Ovary (tissue), 9 donors: ENCODE results near the gene OSBPL5. TPM values are rescaled to one million over a fixed set of nuclear protein-coding genes. Genes with fewer than 3 reads are reported as not detected.

Source experiments
- DNase-seq, 5 donors: peaks; one replicate each; pipeline ENCODE4 v3.0.0-alpha.2; 2019 to 2020
- H3K27ac ChIP-seq, 2 donors: fragments of 200-600 bp; one replicate each; pipeline versions ENCODE4 v1.5.1 to v1.8.0; 2019 to 2022
- H3K27me3 ChIP-seq: fragments of 200-600 bp; one replicate; pipeline ENCODE4 v1.8.0; 2022
- H3K36me3 ChIP-seq: fragments of 200-600 bp; sonication (generic); one replicate; pipeline ENCODE4 v1.5.1; 2019
- H3K4me1 ChIP-seq: one replicate; pipeline ENCODE4 v1.8.1; 2013; ENCODE audit warnings: mild to moderate bottlenecking, moderate library complexity; ENCODE audit not compliant: insufficient read depth
- H3K4me3 ChIP-seq: fragments of 200-600 bp; sonication (generic); one replicate; pipeline ENCODE4 v1.5.1; 2017
- H3K9me3 ChIP-seq, 2 donors: fragments of 200-600 bp in 1 of 2; sonication (generic) in 1 of 2; one replicate each; pipeline versions ENCODE4 v1.5.1 to v1.8.1; 2013 to 2019; ENCODE audit warnings: mild to moderate bottlenecking in 1 of 2, moderate library complexity in 1 of 2
- EP300 ChIP-seq: sonication (generic); formaldehyde crosslinking; IDR thresholded peaks from one replicate; pipeline ENCODE4 v1.6.1; 2017; ENCODE audit warnings: antibody characterized with exemption
- POLR2A ChIP-seq: fragments of 450-650 bp; IDR thresholded peaks from one replicate; pipeline ENCODE4 v1.6.1; 2017; ENCODE audit warnings: antibody characterized with exemption, mild to moderate bottlenecking, moderate library complexity
- WGBS, 3 donors: extraction: QIAGEN DNeasy Blood & Tissue Kit in 1 of 3; methylation state at CpG; one replicate each; pipeline versions ENCODE4 v1.1.5 to v1.1.7; 2013 to 2017; 5-methylcytosine and 5-hydroxymethylcytosine counted together
- intact Hi-C, 4 donors: fragments of 100-400 bp; cut with DNase I; formaldehyde crosslinking; loops; one replicate each; pipeline versions ENCODE4 v1.11.0 to v1.15.1; 2022 to 2023
- polyA plus RNA-seq, 2 donors: library from polyadenylated mRNA; stranded (reverse); fragments of 200-250 nt in 1 of 2; fragments of 350-450 nt in 1 of 2; fragmentation: Illumina TruSeq in 1 of 2; extraction: RNeasy Lipid Tissue Mini Kit (QIAGEN cat#74804) in 1 of 2; gene quantifications; one replicate each; pipeline ENCODE4 v1.2.3, GENCODE V29; 2013 to 2014
- total RNA-seq, 7 donors: library from RNA; depleted of rRNA in 2 of 7; stranded (reverse); fragments of >200 nt in 2 of 7; fragmentation: NEBNext Ultra II Directional in 3 of 7; extraction: Animal tissue kit (Norgen Biotek cat#: 25700) in 3 of 7; gene quantifications; one replicate each; pipeline versions ENCODE4 v1.1.0 to v1.2.4, GENCODE V29; 2016 to 2023
- TF ChIP-seq, protein P1 (sequence below), 3 donors: fragments of 450-650 bp in 2 of 3; fragments of 200-600 bp in 1 of 3; IDR thresholded peaks; one replicate each; pipeline versions ENCODE4 v1.5.1 to v1.8.0; 2016 to 2022; ENCODE audit warnings: antibody characterized with exemption in 3 of 3, mild to moderate bottlenecking in 1 of 3
- donor health status: DM: no; HTN: no; CAD: no; lungs with moderate emphysema.
- donor health status: DM: no; HTN: no; CAD: no.
- donor health status: Bipolar disorder and iron deficiency.
- donor health status: DM: yes; HTN: yes; CAD: no.
- donor health status: DM: no; HTN: no; CAD: no.
- donor health status: DM: yes; HTN: yes; CAD: no.

The OSBPL5 gene
- total and polyA plus RNA-seq, 9 donors: 3.0 to 41.0 (median 23.3) TPM

- no peak for TF ChIP-seq EP300
- TF ChIP-seq POLR2A: no peak
- TF ChIP-seq, protein P1, sequence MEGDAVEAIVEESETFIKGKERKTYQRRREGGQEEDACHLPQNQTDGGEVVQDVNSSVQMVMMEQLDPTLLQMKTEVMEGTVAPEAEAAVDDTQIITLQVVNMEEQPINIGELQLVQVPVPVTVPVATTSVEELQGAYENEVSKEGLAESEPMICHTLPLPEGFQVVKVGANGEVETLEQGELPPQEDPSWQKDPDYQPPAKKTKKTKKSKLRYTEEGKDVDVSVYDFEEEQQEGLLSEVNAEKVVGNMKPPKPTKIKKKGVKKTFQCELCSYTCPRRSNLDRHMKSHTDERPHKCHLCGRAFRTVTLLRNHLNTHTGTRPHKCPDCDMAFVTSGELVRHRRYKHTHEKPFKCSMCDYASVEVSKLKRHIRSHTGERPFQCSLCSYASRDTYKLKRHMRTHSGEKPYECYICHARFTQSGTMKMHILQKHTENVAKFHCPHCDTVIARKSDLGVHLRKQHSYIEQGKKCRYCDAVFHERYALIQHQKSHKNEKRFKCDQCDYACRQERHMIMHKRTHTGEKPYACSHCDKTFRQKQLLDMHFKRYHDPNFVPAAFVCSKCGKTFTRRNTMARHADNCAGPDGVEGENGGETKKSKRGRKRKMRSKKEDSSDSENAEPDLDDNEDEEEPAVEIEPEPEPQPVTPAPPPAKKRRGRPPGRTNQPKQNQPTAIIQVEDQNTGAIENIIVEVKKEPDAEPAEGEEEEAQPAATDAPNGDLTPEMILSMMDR (IDR thresholded peaks at IDR 0.05): no peak
- Histone ChIP-seq H3K27ac (no peak overlapping the region), H3K27me3 (no peaks in the 10 kb centered on the region), H3K36me3 (no peaks in the 10 kb centered on the region), H3K4me3 (no peak overlapping the region), H3K4me1 (no peaks in the 10 kb centered on the region), H3K9me3 (no peaks in the 10 kb centered on the region)
- DNase-seq: no peak
- intact Hi-C loops: no loop called here
- 50 to 52% (median 51%) methylated on average over 19 to 22 of the region's 22 CpGs for WGBS, 3 donors
These were observed 30.4 kb upstream of the OSBPL5 start for GRCh38 chr11:3195251-3196160.

DNA sequence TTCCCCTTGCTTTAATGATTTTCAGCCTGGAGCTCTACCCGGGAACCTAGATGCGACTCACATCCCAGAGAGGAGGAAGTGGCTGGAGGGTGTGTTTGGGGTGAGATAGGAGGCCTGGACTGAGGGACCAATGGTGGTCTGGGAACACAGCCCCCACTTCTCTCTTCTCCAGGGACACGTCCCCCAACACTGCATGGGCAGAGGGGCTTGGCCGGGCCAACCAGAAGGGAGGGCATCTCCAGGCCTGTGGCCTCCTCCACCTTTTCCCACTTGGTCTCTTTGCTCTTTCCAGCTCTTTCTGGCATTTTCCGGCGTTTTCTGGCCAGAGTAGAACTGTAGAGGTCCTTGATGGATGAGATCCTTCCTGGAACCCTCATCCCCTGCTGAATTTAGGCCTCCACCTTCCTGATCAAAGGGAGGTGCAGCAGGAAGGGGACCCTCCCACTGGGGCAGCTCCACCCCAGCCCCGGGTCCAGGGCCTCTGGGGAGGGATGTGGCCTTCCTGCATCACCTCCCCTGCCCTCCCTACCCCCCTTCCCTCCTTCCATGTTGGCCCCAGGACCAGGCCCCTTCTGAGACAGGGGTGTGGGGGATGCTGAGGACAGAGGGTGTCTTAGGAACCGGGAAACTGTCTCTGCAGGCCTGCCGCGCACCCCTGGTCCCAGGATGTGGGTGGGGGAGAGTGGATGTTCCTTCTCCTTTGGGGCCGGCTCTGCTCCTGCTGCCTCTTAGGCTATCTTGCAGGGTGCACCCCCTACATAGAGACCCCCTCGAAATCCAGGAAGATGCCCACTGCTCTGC lies 29.1 kb upstream of the OSBPL5 start:
- Histone ChIP-seq H3K4me3 (no peak overlapping the region), H3K9me3 (no peaks in the 10 kb centered on the region), H3K27me3 (no peaks in the 10 kb centered on the region), H3K4me1 (no peaks in the 10 kb centered on the region), H3K27ac (no peak overlapping the region), H3K36me3 (no peaks in the 10 kb centered on the region)
- no peak for TF ChIP-seq EP300
- TF ChIP-seq POLR2A: no peak
- TF ChIP-seq, protein P1 (IDR thresholded peaks at IDR 0.05): no peak
- WGBS, 3 donors: 79 to 83% (median 82%) methylated on average over 12 of the region's 12 CpGs
- intact Hi-C loops: no loop called here
- no peak for DNase-seq

GRCh38 chr11:3193373-3194015 lies 28.4 kb upstream of the OSBPL5 start:
- Histone ChIP-seq H3K36me3 (no peaks in the 10 kb centered on the region), H3K4me3 (no peak overlapping the region), H3K9me3 (no peaks in the 10 kb centered on the region), H3K4me1 (no peaks in the 10 kb centered on the region), H3K27ac (no peak overlapping the region), H3K27me3 (no peaks in the 10 kb centered on the region)
- intact Hi-C loops: no loop called here
- 85 to 93% (median 88%) methylated on average over 19 of the region's 19 CpGs for WGBS, 3 donors
- DNase-seq: no peak
- TF ChIP-seq, protein P1 (IDR thresholded peaks at IDR 0.05): no peak
- no peak for TF ChIP-seq EP300
- no peak for TF ChIP-seq POLR2A
